ENCODE results near the gene NOS3. TPM values are rescaled to one million over a fixed set of nuclear protein-coding genes. Genes with fewer than 3 reads are reported as not detected.

The NOS3 gene
- total RNA-seq, 1 donor from 2014 or later, result 0.78 TPM

- peak; percentile 64 for DNase-seq
Measured at GRCh38 chr7:151059367-151060112, 68.7 kb downstream of the NOS3 start, which contains the start of gene SLC4A2. SLC4A2 (plus strand) TSS chr7:151059589; CDS start chr7:151061988, 2,399 bp downstream.

- DNase-seq, result no peak
Measured at GRCh38 chr7:151060113-151060415, 69.2 kb downstream of the NOS3 start.

GRCh38 chr7:151060416-151061212, 69.8 kb downstream of the NOS3 start:
- DNase-seq, result no peak

DNA sequence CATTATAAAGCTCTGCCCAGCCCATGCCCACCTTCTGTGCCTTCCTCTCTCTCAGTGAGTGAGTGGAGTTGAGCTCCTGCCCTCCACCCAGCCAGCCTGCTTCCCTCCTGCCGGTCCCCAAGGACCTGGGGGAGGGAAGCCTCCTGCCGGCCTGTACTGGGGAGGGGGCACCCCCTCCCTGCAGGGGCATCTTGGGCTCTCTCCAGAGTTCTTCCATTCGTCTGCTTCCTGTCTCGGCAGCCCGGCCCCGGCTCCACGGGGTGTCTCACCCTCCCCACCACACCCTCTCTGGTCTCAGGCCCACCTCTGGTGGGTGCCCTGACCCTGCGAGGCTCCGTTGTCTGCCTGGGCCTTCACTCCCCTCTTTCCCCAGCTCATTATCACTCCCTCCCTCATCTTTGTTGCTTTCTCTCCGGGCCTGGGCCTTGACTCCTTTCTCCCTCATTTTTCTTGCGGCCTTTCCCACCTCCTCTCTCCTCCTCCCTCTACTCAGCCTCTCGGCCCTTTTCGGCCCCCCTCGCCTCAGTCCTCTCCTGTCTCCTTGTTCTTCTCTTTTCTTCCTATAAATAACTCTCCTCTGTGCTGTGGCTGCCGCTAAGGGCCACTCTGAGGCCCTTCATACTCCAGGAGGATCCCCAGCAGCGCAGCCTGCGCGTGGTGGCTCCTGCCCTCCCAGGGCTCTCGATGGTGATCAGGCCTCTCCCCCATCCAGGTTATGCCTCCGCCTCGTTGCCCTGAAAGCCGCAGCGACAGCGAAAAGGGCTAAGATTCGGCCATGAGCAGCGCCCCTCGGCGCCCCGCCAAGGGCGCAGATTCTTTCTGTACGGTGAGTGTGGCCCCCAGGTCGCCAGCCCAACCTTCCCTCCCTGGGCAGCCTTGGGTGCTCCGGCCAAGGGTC, 70.6 kb downstream of the NOS3 start:
- DNase-seq, result no peak

DNA sequence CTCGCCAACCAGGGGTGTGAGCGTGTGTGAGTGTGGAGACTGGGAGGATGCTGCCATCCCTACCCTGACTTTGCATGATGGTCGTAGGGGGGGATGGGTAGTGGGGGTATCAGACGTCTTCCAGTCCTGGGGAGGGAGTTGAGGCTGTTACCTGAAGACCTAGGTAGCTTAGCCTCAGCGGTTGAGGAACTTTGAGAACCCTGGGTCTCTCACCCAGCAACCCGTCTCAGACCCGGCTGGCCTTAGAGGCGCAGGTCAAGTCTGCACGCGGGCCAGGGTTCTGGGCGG, 71.2 kb downstream of the NOS3 start:
- DNase-seq, result no peak

- no peak for DNase-seq
Measured at GRCh38 chr7:151062399-151063211, 71.8 kb downstream of the NOS3 start.

DNA sequence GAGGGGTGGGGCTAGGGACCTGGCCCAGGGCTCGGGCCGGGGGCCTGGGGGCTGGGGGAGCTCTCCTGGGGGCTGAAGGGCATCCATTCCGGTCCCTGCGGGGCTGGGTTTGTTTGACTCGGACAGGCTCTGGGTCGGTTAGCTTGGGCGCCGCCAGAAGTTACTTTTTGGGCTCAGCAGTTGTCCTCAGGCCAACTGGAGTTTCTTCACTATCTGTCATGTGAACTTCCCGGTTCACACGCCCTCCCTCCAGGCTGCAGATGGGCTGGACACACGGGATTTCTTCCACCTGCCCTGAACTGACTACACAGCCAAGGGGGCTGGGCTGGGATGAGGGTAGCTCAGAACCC, 72.4 kb downstream of the NOS3 start:
- DNase-seq, result no peak

Other genes with a start within 250 kb of the NOS3 start
- 2.3 TPM for gene TMEM176B, start 190.7 kb upstream of the NOS3 start, total RNA-seq
- 0.47 TPM for gene TMEM176A, start 190.2 kb upstream of the NOS3 start, total RNA-seq
- gene AOC1, start 138.5 kb upstream of the NOS3 start, total RNA-seq, result not detected
- gene KCNH2, start 12.7 kb upstream of the NOS3 start, total RNA-seq, result 8.0 TPM
- gene ATG9B, start 33.5 kb downstream of the NOS3 start, total RNA-seq, result 1.9 TPM
- gene ABCB8, start 37.4 kb downstream of the NOS3 start, total RNA-seq, result 24.3 TPM
- gene ASIC3, start 57.5 kb downstream of the NOS3 start, total RNA-seq, result 0.62 TPM
- gene CDK5, start 66.9 kb downstream of the NOS3 start, total RNA-seq, result 37.3 TPM
- 13.7 TPM for gene SLC4A2, start 68.6 kb downstream of the NOS3 start, total RNA-seq
- 30.7 TPM for gene FASTK, start 89.8 kb downstream of the NOS3 start, total RNA-seq
- gene TMUB1, start 92.5 kb downstream of the NOS3 start, total RNA-seq, result 9.7 TPM
- gene AGAP3, start 95.5 kb downstream of the NOS3 start, total RNA-seq, result 85.6 TPM
- not detected for gene GBX1, start 176.7 kb downstream of the NOS3 start, total RNA-seq
- gene ASB10, start 196.2 kb downstream of the NOS3 start, total RNA-seq, result not detected
- not detected for gene H2BK1, start 219.5 kb downstream of the NOS3 start, total RNA-seq
- gene ABCF2, start 236.2 kb downstream of the NOS3 start, total RNA-seq, result 29.5 TPM
- 19.0 TPM for gene CHPF2, start 241.5 kb downstream of the NOS3 start, total RNA-seq

Measured in occipital lobe (tissue), 2 donors.